H9 (cell line): ENCODE measurements around the gene ADAM22. TPM values are rescaled to one million over a fixed set of nuclear protein-coding genes. Genes with fewer than 3 reads are reported as not detected.

Source experiments
- DNase-seq: peaks from one replicate; pipeline ENCODE4 v3.0.0-alpha.2; 2017
- H2AFZ ChIP-seq: one replicate; pipeline ENCODE4 v1.6.1; 2013; ENCODE audit warnings: mild to moderate bottlenecking, low read length, control low read depth, moderate library complexity
- H2AK5ac ChIP-seq: 2 replicates; pipeline ENCODE4 v1.6.1; 2013; ENCODE audit warnings: low read length, control low read depth, mixed read lengths; ENCODE audit not compliant: insufficient read length
- H2BK120ac ChIP-seq: one replicate; pipeline ENCODE4 v1.6.1; 2013; ENCODE audit warnings: low read depth, mild to moderate bottlenecking, low read length, control low read depth, inconsistent platforms; ENCODE audit not compliant: poor library complexity, severe bottlenecking
- H2BK12ac ChIP-seq: 2 replicates; pipeline ENCODE4 v1.6.1; 2013; ENCODE audit warnings: low read length, control low read depth, mixed read lengths, low read depth; ENCODE audit not compliant: insufficient read length
- H2BK15ac ChIP-seq: 2 replicates; pipeline ENCODE4 v1.6.1; 2013; ENCODE audit warnings: low read depth, low read length, control low read depth
- H2BK20ac ChIP-seq: one replicate; pipeline ENCODE4 v1.6.1; 2013; ENCODE audit warnings: low read depth, mild to moderate bottlenecking, low read length, control low read depth, inconsistent platforms; ENCODE audit not compliant: poor library complexity, severe bottlenecking
- H2BK5ac ChIP-seq: 2 replicates; pipeline ENCODE4 v1.6.1; 2013; ENCODE audit warnings: low read length, control low read depth, mixed read lengths; ENCODE audit not compliant: insufficient read length
- H3K14ac ChIP-seq: 2 replicates; pipeline ENCODE4 v1.6.1; 2013; ENCODE audit warnings: low read length, control low read depth; ENCODE audit not compliant: insufficient read depth
- H3K18ac ChIP-seq: 2 replicates; pipeline ENCODE4 v1.6.1; 2013; ENCODE audit warnings: low read depth, mild to moderate bottlenecking, mixed read lengths, low read length, control low read depth; ENCODE audit not compliant: insufficient read length
- H3K23ac ChIP-seq: 2 replicates; pipeline ENCODE4 v1.6.1; 2013; ENCODE audit warnings: low read length, control low read depth, mixed read lengths, low read depth; ENCODE audit not compliant: insufficient read length
- H3K23me2 ChIP-seq: 2 replicates; pipeline ENCODE4 v1.6.1; 2013; ENCODE audit warnings: low read depth, mild to moderate bottlenecking, mixed read lengths, low read length, control low read depth; ENCODE audit not compliant: insufficient read length, poor library complexity, severe bottlenecking
- H3K27ac ChIP-seq: 2 replicates; pipeline ENCODE4 v1.5.1; 2013; ENCODE audit warnings: low read length, control low read depth, mixed read lengths, low read depth; ENCODE audit not compliant: insufficient read length
- H3K27me3 ChIP-seq: 2 replicates; pipeline ENCODE4 v1.6.1; 2013; ENCODE audit warnings: low read length, control low read depth, inconsistent platforms; ENCODE audit not compliant: insufficient read depth
- H3K4ac ChIP-seq: 2 replicates; pipeline ENCODE4 v1.6.1; 2013; ENCODE audit warnings: low read depth, mild to moderate bottlenecking, control low read depth, inconsistent platforms, low read length, moderate library complexity
- H3K4me1 ChIP-seq: 2 replicates; pipeline ENCODE4 v1.6.1; 2013; ENCODE audit warnings: low read length, control low read depth, inconsistent platforms; ENCODE audit not compliant: insufficient read depth
- H3K4me2 ChIP-seq: 2 replicates; pipeline ENCODE4 v1.6.1; 2013; ENCODE audit warnings: low read length, control low read depth, mixed read lengths; ENCODE audit not compliant: insufficient read length, insufficient read depth
- H3K56ac ChIP-seq: 2 replicates; pipeline ENCODE4 v1.6.1; 2013; ENCODE audit warnings: low read depth, mild to moderate bottlenecking, mixed read lengths, low read length, control low read depth; ENCODE audit not compliant: insufficient read length
- H3K79me1 ChIP-seq: 2 replicates; pipeline ENCODE4 v1.6.1; 2013; ENCODE audit warnings: low read depth, mild to moderate bottlenecking, moderate library complexity, low read length, control low read depth, inconsistent platforms; ENCODE audit not compliant: insufficient read depth, poor library complexity, severe bottlenecking
- H3K79me2 ChIP-seq: 2 replicates; pipeline ENCODE4 v1.6.1; 2013; ENCODE audit warnings: low read length, control low read depth, inconsistent platforms; ENCODE audit not compliant: insufficient read depth
- H3K9ac ChIP-seq: 2 replicates; pipeline ENCODE4 v1.6.1; 2013; ENCODE audit warnings: low read length, control low read depth, mixed read lengths; ENCODE audit not compliant: insufficient read length; ENCODE audit errors: extremely low read depth
- H3K9me3 ChIP-seq: one replicate; pipeline ENCODE4 v1.6.1; 2013; ENCODE audit warnings: low read depth, low read length, inconsistent platforms; ENCODE audit not compliant: control insufficient read depth
- H3T11ph ChIP-seq: one replicate; pipeline ENCODE4 v1.6.1; 2013; ENCODE audit warnings: mild to moderate bottlenecking, low read length, control low read depth, inconsistent platforms
- H4K20me1 ChIP-seq: one replicate; pipeline ENCODE4 v1.6.1; 2013; ENCODE audit not compliant: control insufficient read depth, insufficient read length, insufficient read depth
- H4K5ac ChIP-seq: 2 replicates; pipeline ENCODE4 v1.6.1; 2013; ENCODE audit warnings: low read depth, mild to moderate bottlenecking, mixed read lengths, low read length, control low read depth; ENCODE audit not compliant: insufficient read length
- H4K8ac ChIP-seq: replicated peaks from 2 replicates; pipeline ENCODE4 v1.6.1; 2013; ENCODE audit warnings: low read length, control low read depth, mixed read lengths, low read depth; ENCODE audit not compliant: insufficient read length
- H4K91ac ChIP-seq: 2 replicates; pipeline ENCODE4 v1.6.1; 2013; ENCODE audit warnings: low read depth, mild to moderate bottlenecking, moderate library complexity, mixed read lengths, low read length, control low read depth; ENCODE audit not compliant: insufficient read length
- H3K27ac Mint-ChIP-seq, 3 experiments: 2 replicates in 2 of 3; 3 replicates in 1 of 3; pipeline ENCODE4 v1.8.0; 2020 to 2021; ENCODE audit warnings: mixed read lengths in 3 of 3, mild to moderate bottlenecking in 1 of 3, moderate library complexity in 1 of 3
- H3K27me3 Mint-ChIP-seq: 2 replicates; pipeline ENCODE4 v1.8.0; 2021; ENCODE audit warnings: low read depth, mild to moderate bottlenecking, moderate library complexity, mixed read lengths
- H3K36me3 Mint-ChIP-seq, 3 experiments: 2 replicates in 2 of 3; 3 replicates in 1 of 3; pipeline ENCODE4 v1.8.0; 2020 to 2021; ENCODE audit warnings: low read depth in 3 of 3, mixed read lengths in 3 of 3; ENCODE audit not compliant: insufficient read depth in 1 of 3
- H3K4me1 Mint-ChIP-seq, 2 experiments: 2 replicates each; pipeline ENCODE4 v1.8.0; 2020; ENCODE audit warnings: mixed read lengths in 2 of 2
- H3K4me3 Mint-ChIP-seq, 2 experiments: 2 replicates in 1 of 2; 3 replicates in 1 of 2; pipeline ENCODE4 v1.8.0; 2020 to 2021; ENCODE audit warnings: mild to moderate bottlenecking in 2 of 2, mixed read lengths in 2 of 2, moderate library complexity in 1 of 2
- H3K9me3 Mint-ChIP-seq, 2 experiments: 2 replicates in 1 of 2; 3 replicates in 1 of 2; pipeline ENCODE4 v1.8.0; 2020; ENCODE audit warnings: mild to moderate bottlenecking in 2 of 2, mixed read lengths in 2 of 2, moderate library complexity in 1 of 2
- WGBS: extraction: QIAGEN DNeasy Blood & Tissue Kit; methylation state at CpG from one replicate; pipeline ENCODE4 v1.1.7; 2013; ENCODE audit warnings: missing lambda C conversion rate, low lambda C conversion rate, mixed read lengths; ENCODE audit not compliant: insufficient read length; ENCODE audit errors: extremely low coverage; 5-methylcytosine and 5-hydroxymethylcytosine counted together
- total RNA-seq: library from RNA; stranded (reverse); gene quantifications from 2 replicates; pipeline ENCODE4 v1.2.1, GENCODE V29; 2021
- TF ChIP-seq, protein P1 (sequence below): fragments of 200-600 bp; sonication (generic); conservative IDR thresholded peaks from 3 replicates; pipeline ENCODE4 v1.8.0; 2021; ENCODE audit warnings: antibody characterized with exemption, mild to moderate bottlenecking

The ADAM22 gene
- total RNA-seq, 1 experiment from 2014 or later: 8.7 TPM

DNA sequence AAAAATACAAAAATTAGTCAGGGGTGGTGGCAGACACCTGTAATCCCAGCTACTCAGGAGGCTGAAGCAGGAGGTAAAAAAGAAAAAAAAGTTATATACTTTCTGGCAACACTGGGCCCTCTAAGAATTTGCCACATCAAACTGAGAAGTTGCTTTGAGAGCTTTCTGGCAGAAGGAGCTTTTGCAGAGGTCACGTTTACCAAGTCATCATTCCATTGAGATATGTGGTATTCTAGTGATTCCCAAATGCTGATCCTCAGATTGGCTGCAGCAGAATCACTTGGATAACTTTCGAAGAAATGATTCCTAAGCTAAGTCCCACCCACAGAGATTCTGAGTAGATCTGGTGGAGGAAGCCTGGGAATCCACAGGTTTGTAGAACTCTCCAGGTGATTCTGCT is 80.5 kb downstream of the ADAM22 start:
- Histone ChIP-seq H3K79me2 (no peaks in the 10 kb centered on the region), H4K5ac (no peak overlapping the region), H3K56ac (no peak overlapping the region), H4K20me1 (no peaks in the 10 kb centered on the region), H2BK5ac (no peak overlapping the region), H3T11ph (no peak overlapping the region), H3K79me1 (no peaks in the 10 kb centered on the region), H2BK20ac (no peak overlapping the region), H3K27ac (no peak overlapping the region), H3K23me2 (no peaks in the 10 kb centered on the region), H3K4me2 (no peak overlapping the region), H3K4me1 (no peaks in the 10 kb centered on the region), H3K4ac (no peak overlapping the region), H2BK120ac (no peak overlapping the region), H2BK15ac (no peak overlapping the region), H2AK5ac (no peak overlapping the region), H3K9me3 (no peaks in the 10 kb centered on the region), H3K9ac (no peak overlapping the region), H4K8ac (no peak overlapping the region), H3K27me3 (no peaks in the 10 kb centered on the region), H3K14ac (no peak overlapping the region), H2BK12ac (no peak overlapping the region), H3K18ac (no peak overlapping the region), H4K91ac (no peak overlapping the region), H3K23ac (no peak overlapping the region), H2AFZ (no peak overlapping the region)
- WGBS: no CpG with 5 or more reads among the region's 2 CpGs
- H3K27ac Mint-ChIP-seq: no peak overlapping the region
- H3K4me1 Mint-ChIP-seq: peaks cover 0 to 4% of the 10 kb centered on the region in 2 experiments; a peak in 2 of 4 replicates
- H3K9me3 Mint-ChIP-seq: no peaks in the 10 kb centered on the region
- no peak for DNase-seq
- peaks cover 0 to 5% (median 0%) of the 10 kb centered on the region in 3 experiments; a peak in 4 of 7 replicates for H3K36me3 Mint-ChIP-seq
- TF ChIP-seq, protein P1, sequence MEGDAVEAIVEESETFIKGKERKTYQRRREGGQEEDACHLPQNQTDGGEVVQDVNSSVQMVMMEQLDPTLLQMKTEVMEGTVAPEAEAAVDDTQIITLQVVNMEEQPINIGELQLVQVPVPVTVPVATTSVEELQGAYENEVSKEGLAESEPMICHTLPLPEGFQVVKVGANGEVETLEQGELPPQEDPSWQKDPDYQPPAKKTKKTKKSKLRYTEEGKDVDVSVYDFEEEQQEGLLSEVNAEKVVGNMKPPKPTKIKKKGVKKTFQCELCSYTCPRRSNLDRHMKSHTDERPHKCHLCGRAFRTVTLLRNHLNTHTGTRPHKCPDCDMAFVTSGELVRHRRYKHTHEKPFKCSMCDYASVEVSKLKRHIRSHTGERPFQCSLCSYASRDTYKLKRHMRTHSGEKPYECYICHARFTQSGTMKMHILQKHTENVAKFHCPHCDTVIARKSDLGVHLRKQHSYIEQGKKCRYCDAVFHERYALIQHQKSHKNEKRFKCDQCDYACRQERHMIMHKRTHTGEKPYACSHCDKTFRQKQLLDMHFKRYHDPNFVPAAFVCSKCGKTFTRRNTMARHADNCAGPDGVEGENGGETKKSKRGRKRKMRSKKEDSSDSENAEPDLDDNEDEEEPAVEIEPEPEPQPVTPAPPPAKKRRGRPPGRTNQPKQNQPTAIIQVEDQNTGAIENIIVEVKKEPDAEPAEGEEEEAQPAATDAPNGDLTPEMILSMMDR: no peak
- H3K27me3 Mint-ChIP-seq: no peaks in the 10 kb centered on the region
- H3K4me3 Mint-ChIP-seq: no peak overlapping the region
